GM21367 (cell line): ENCODE results near the gene SNCA.

ENCODE experiments used
- ATAC-seq: cut with Tn5 transposase; IDR thresholded peaks from one replicate; pipeline ENCODE4 v1.9.1; 2021; ENCODE audit not compliant: unreplicated experiment

The SNCA gene

GRCh38 chr4:89712827-89713226, 124.1 kb downstream of the SNCA start:
- ATAC-seq: no peak

GRCh38 chr4:89712141-89712540, 124.8 kb downstream of the SNCA start:
- ATAC-seq: no peak

GRCh38 chr4:89708903-89709421, 128.0 kb downstream of the SNCA start:
- no peak for ATAC-seq

GRCh38 chr4:89707467-89707866, 129.5 kb downstream of the SNCA start:
- ATAC-seq: no peak

GRCh38 chr4:89704651-89705395, 132.1 kb downstream of the SNCA start:
- no peak for ATAC-seq

- no peak for ATAC-seq
Observed at GRCh38 chr4:89703829-89704590, 133.0 kb downstream of the SNCA start.

- ATAC-seq: no peak
Observed at GRCh38 chr4:89700766-89701423, 136.1 kb downstream of the SNCA start.

- ATAC-seq: no peak
Observed at GRCh38 chr4:89685690-89686089, 151.3 kb downstream of the SNCA start.

GRCh38 chr4:89685277-89685676, 151.7 kb downstream of the SNCA start:
- no peak for ATAC-seq

- ATAC-seq: no peak
Observed at GRCh38 chr4:89684536-89684935, 152.4 kb downstream of the SNCA start.

- no peak for ATAC-seq
Observed at GRCh38 chr4:89682808-89683207, 154.2 kb downstream of the SNCA start.

GRCh38 chr4:89681671-89682070, 155.3 kb downstream of the SNCA start:
- no peak for ATAC-seq

GRCh38 chr4:89681219-89681618, 155.7 kb downstream of the SNCA start:
- no peak for ATAC-seq

GRCh38 chr4:89674876-89675459, 162.0 kb downstream of the SNCA start:
- no peak for ATAC-seq
